GM21423 (cell line): ENCODE data around the gene PPM1H.

Experiments used
- ATAC-seq: cut with Tn5 transposase; IDR thresholded peaks from one replicate; pipeline ENCODE4 v1.9.1; 2021; ENCODE audit warnings: mild to moderate bottlenecking, moderate library complexity; ENCODE audit not compliant: unreplicated experiment

The PPM1H gene

GRCh38 chr12:62657363-62657632, 277.7 kb downstream of the PPM1H start:
- ATAC-seq: no peak

GRCh38 chr12:62656591-62657362, 278.2 kb downstream of the PPM1H start:
- no peak for ATAC-seq

- ATAC-seq: no peak
Observed at GRCh38 chr12:62655666-62656151, 279.2 kb downstream of the PPM1H start.

GRCh38 chr12:62654326-62655241, 280.4 kb downstream of the PPM1H start:
- ATAC-seq: no peak

DNA sequence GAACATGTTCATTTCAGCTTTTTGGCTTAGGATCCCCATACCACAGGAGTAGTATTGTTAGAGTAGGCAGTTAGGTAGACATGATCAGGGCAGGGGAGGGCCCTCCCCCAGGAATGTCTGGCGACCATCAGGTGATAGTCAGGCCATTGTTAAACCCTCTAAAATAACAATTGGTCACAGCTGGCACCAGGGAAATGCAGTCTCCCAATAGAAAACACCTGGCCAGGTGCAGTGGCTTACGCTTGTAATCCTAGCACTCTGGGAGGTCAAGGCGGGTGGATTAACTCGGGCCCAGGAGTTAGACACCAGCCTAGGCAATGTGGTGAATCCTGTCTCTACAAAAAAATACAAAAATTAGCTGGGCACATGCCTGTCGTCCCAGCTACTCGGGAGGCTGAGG, 281.2 kb downstream of the PPM1H start:
- no peak for ATAC-seq

DNA sequence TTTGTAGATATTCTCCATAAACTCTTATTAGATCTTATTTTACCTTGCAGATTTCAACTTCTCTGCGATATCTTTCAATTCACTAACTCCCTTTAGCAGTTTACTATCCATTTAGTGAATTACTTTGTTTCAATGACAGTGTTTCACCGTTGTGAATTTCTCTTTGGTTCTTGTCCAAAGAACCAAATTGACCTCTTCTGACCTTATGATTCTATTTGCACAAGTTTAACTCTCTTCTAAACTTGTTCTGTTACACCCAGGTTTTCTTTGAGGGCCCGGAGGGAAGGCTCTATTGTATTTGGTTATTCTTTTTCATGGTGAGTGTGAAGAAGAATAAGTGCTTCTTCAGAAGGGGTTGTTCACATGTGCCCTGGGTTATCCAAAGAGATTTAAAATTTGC, 281.6 kb downstream of the PPM1H start:
- no peak for ATAC-seq

DNA sequence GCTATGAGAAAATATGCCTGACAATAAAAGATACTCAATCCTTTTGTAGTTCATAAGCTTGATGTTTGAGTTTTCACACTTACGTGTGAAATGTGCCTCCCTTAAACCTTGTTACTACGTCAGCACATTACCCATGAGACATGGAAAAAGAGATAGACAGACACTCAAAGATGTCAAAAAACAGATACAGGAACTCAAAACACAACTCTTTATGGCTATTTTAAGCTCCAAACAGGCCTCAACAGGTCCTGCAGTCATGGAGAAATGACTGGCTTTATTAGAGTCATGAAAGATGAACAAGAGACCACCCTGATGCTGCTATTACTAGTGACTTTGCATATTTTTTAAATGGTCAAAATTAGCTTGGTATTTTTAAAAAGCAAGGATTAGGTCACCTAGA, 283.8 kb downstream of the PPM1H start:
- no peak for ATAC-seq

- no peak for ATAC-seq
Observed at GRCh38 chr12:62649412-62650138, 285.4 kb downstream of the PPM1H start.

DNA sequence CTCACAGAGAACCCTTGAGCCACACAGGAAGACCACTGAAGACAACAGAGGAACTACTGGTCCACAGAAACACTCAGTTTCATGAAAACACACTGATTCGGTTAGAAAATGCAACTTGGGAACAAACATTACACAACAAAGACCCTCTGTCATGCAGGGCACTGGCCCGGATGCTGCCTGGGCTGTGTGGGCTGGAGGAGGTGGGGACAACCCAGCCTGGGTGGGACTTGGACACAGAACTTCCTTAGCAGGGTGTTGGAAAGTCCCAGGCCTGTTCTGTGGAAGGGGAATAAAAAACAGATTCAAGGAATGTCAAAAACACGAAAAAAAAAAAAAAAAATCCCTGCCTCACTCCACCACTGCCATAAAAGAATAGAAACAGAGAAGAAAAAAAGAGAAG, 287.4 kb downstream of the PPM1H start:
- ATAC-seq: no peak

- no peak for ATAC-seq
Observed at GRCh38 chr12:62646566-62646965, 288.4 kb downstream of the PPM1H start.

DNA sequence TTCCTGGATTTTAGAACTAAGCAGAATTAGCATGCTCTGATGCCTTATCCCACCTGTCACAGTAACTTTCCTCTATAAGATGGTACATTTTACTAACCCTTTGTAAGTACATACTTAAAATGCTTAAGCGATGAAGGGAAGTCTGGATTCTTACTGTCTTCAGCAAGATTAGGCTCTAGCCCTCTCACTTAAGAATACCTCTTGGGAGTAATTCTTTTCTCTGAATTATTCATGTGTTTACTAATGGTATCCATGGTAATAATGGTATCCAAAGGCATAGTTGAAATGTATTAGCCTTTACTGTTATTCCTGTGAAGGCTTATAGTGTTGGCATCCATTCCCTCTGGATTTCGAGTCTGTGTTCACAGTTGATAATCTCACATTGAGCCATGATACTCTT, 291.5 kb downstream of the PPM1H start:
- no peak for ATAC-seq

DNA sequence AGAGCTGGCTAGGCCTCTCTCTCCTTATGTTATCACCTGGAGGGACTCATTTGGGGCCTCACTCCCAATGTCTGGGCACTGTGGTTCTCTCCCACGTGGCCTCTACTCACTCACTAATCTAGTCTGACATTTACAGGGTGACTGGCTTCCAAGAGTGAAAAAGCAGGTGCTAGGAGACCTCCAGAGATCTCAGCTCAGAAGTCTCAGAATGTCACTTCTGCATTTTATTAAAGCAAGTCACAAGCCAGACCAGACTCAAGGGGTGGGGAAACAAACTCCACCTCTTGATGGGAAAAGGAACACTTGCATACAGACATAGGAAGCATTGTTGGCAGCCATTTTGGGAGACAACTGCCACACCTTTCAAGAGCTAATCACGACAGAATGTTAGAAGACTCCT, 292.5 kb downstream of the PPM1H start:
- no peak for ATAC-seq

DNA sequence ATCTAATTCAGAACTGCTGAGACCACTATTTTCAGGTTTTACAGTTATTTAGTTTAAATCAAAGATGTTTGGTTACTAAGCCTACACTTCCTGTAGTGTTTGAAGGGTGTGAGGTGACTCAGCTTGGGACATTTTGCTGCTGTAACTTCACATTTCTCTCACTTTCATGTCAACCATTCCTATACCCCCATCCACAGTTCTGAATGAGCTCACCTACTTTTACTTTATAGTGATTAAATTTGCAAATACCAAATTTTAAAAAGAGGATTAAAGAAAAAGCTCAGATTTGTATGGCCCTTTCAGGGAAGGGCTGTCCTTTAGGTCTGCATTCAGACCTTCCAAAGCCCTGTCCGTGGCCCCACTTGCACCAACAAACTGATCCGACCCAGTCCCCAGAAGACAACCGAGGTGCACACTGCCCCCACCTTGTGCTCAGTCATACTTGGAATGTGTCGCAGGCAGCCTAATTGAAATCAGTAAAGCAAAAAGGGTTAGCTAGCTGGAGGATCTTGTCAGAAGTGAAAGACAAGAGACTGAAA, 294.0 kb downstream of the PPM1H start:
- ATAC-seq: peak; percentile 92

GRCh38 chr12:62637679-62638078, 297.3 kb downstream of the PPM1H start:
- no peak for ATAC-seq

DNA sequence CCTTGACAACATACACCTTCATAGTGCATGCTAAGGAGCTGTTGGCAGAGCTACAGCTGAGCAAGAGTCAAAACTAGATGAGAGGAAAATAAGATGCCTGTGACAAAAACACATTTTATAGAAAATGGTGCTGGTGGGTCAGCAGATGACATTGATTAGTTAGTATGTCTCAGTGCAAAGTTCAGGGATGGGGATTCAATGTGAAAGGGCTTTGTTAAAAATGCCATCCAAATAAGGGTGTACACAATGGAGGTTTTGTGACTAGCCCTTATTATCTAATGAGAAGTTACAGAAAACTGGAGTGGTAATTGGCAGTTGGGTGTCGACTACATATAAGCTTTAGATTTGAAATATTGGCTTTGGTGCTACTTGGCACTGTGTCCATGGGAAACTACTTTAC, 299.3 kb downstream of the PPM1H start:
- no peak for ATAC-seq

- ATAC-seq: peak; percentile 43
Observed at GRCh38 chr12:62632411-62632918, 302.5 kb downstream of the PPM1H start.

DNA sequence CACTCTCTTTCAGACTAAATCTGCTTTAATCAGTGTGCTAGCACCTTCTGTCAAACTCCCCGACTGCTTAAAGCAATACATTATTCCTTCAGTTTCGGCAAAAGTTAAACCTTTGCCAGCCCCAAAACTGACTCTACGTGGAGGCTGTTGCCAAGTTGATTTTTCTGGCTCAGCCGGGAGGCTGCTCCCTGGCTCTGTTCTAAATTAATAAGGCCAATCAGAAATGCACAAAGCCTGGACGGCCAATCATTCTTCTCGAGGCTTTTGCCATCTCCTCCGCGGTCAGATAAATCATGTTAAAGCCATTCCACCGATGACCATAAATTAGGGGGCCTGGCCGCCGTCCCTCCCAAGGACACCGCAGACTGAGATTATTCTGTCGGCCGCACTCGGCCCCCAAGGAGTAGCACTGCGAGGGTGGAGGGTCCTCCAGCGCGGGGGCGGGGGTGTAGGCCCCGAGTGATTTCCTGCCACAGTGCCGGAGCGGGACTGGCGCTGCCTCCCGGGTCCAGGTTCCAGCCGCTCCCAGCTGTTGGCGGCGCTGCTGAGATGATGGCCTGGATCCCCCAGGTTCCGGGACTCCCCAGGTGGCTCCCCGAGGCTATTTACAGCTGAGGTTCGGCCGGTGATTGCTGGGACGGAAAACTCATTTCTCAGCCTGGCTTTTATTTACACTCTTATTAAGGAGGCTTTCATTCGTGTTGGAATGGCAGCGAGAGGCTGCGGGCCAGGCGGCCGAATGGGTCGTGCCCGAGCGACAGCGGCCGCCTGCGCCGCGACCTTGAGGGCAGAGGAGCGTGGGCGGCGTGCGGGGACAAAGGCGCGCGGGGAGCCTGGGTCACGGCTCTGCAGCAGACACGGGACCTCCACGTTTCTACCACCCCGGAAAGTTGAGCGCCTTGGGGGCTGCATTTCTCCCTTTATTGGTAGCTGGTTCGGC, 303.2 kb downstream of the PPM1H start:
- peak; percentile 52 for ATAC-seq

- no peak for ATAC-seq
Observed at GRCh38 chr12:62629971-62630739, 304.8 kb downstream of the PPM1H start.

DNA sequence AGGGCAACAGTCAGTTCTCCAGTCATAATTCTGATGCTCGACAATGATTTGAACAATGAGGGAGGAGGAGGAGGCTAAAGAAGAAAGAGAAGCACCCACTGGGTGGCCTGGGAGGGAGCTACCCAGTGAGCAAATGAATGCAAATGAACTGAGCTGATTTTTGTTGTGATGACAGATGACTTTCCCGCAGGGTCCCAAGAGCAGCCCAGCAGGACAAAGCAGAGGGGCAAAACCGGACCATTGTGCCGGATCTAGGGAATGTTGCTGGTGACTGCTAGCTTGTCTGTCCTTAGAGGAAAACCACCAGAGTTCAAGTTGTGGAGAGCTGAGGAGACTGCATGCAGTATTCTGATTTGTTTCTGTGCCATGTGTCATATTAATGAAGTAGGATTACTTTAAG, 305.5 kb downstream of the PPM1H start:
- ATAC-seq: no peak
